SK-N-SH treated with all-trans-retinoic acid at 6 μM for 48 hours (cell line): Measurements from ENCODE around the gene QPRT.
"Not testable (repeated sequence)": the region's sequence is repeated elsewhere in the genome, so short reads cannot be mapped to it uniquely, and the experiment has no call there.

Experiments used
- ATAC-seq: fragments of 200-7000 bp; cut with Tn5 transposase; 3 replicates; pipeline ENCODE4 v1.9.1; 2020; ENCODE audit warnings: mild to moderate bottlenecking, moderate library complexity
- ARNTL ChIP-seq: fragments of 450-650 bp; formaldehyde crosslinking; IDR thresholded peaks from 2 replicates; pipeline ENCODE4 v1.5.0; 2020; ENCODE audit warnings: low read depth, mild to moderate bottlenecking, moderate library complexity, borderline replicate concordance
- BACH2 ChIP-seq: fragments of 250-450 bp; sonication (Bioruptor Pico); IDR thresholded peaks from 2 replicates; pipeline ENCODE4 v1.9.0; 2021; ENCODE audit warnings: mild to moderate bottlenecking, borderline replicate concordance
- CSDC2 ChIP-seq: fragments of 250-450 bp; sonication (Bioruptor Pico); IDR thresholded peaks from 2 replicates; pipeline ENCODE4 v1.5.0; 2020; ENCODE audit warnings: mild to moderate bottlenecking, moderate library complexity
- GLIS3 ChIP-seq: fragments of 250-450 bp; sonication (Bioruptor Pico); IDR thresholded peaks from 2 replicates; pipeline ENCODE4 v1.5.0; 2020; ENCODE audit warnings: mild to moderate bottlenecking, moderate library complexity
- ISL1 ChIP-seq: fragments of 250-450 bp; sonication (Bioruptor Pico); IDR thresholded peaks from 2 replicates; pipeline ENCODE4 v2.1.2; 2022; ENCODE audit warnings: mild to moderate bottlenecking, moderate library complexity
- OSR1 ChIP-seq: fragments of 250-450 bp; sonication (Bioruptor Pico); IDR thresholded peaks from 2 replicates; pipeline ENCODE4 v1.8.0; 2022; ENCODE audit warnings: moderate library complexity, mild to moderate bottlenecking, inconsistent platforms
- PATZ1 ChIP-seq: fragments of 250-450 bp; sonication (Bioruptor Pico); IDR thresholded peaks from 2 replicates; pipeline ENCODE4 v1.8.0; 2020; ENCODE audit warnings: mild to moderate bottlenecking, moderate library complexity, borderline replicate concordance
- POU6F1 ChIP-seq: fragments of 250-450 bp; sonication (Bioruptor Pico); IDR thresholded peaks from 2 replicates; pipeline ENCODE4 v1.8.0; 2021; ENCODE audit warnings: low read depth, mild to moderate bottlenecking, moderate library complexity, borderline replicate concordance
- RARB ChIP-seq: fragments of 250-450 bp; sonication (Bioruptor Pico); IDR thresholded peaks from 2 replicates; pipeline ENCODE4 v1.8.0; 2021; ENCODE audit warnings: mild to moderate bottlenecking, moderate library complexity
- SNAI2 ChIP-seq: fragments of 250-450 bp; sonication (Bioruptor Pico); IDR thresholded peaks from 2 replicates; pipeline ENCODE4 v1.5.0; 2020; ENCODE audit warnings: mild to moderate bottlenecking, moderate library complexity
- TCF4 ChIP-seq: fragments of 250-450 bp; sonication (Bioruptor Pico); IDR thresholded peaks from 2 replicates; pipeline ENCODE4 v1.8.0; 2021; ENCODE audit warnings: mild to moderate bottlenecking, moderate library complexity, borderline replicate concordance
- TOX ChIP-seq: fragments of 250-450 bp; sonication (Bioruptor Pico); IDR thresholded peaks from 2 replicates; pipeline ENCODE4 v1.8.0; 2021; ENCODE audit warnings: mild to moderate bottlenecking, moderate library complexity, borderline replicate concordance
- ZC3H10 ChIP-seq: fragments of 250-450 bp; sonication (Bioruptor Pico); IDR thresholded peaks from 2 replicates; pipeline ENCODE4 v1.5.1; 2021; ENCODE audit warnings: mild to moderate bottlenecking, moderate library complexity
- ZFP3 ChIP-seq: fragments of 250-450 bp; sonication (Bioruptor Pico); IDR thresholded peaks from 2 replicates; pipeline ENCODE4 v1.5.0; 2020; ENCODE audit warnings: mild to moderate bottlenecking, moderate library complexity
- ZNF565 ChIP-seq: fragments of 450-650 bp; formaldehyde crosslinking; conservative IDR thresholded peaks from 2 replicates; pipeline ENCODE4 v1.5.0; 2020; ENCODE audit warnings: low read depth, mild to moderate bottlenecking, moderate library complexity
- ZNF8 ChIP-seq: fragments of 450-650 bp; formaldehyde crosslinking; IDR thresholded peaks from 2 replicates; pipeline ENCODE4 v1.5.0; 2020; ENCODE audit warnings: mild to moderate bottlenecking, moderate library complexity
- TF ChIP-seq, protein P1 (sequence below): fragments of 250-450 bp; sonication (Bioruptor Pico); IDR thresholded peaks from 2 replicates; pipeline ENCODE4 v1.5.1; 2020; ENCODE audit warnings: low read depth, mild to moderate bottlenecking, moderate library complexity
- TF ChIP-seq, protein P2 (sequence below): fragments of 250-450 bp; sonication (Bioruptor Pico); IDR thresholded peaks from 2 replicates; pipeline ENCODE4 v1.5.0; 2020; ENCODE audit warnings: mild to moderate bottlenecking, moderate library complexity
- TF ChIP-seq, protein P3 (sequence below): fragments of 250-450 bp; sonication (Bioruptor Pico); IDR thresholded peaks from 2 replicates; pipeline ENCODE4 v1.5.1; 2021; ENCODE audit warnings: mild to moderate bottlenecking, moderate library complexity

Gene QPRT

DNA sequence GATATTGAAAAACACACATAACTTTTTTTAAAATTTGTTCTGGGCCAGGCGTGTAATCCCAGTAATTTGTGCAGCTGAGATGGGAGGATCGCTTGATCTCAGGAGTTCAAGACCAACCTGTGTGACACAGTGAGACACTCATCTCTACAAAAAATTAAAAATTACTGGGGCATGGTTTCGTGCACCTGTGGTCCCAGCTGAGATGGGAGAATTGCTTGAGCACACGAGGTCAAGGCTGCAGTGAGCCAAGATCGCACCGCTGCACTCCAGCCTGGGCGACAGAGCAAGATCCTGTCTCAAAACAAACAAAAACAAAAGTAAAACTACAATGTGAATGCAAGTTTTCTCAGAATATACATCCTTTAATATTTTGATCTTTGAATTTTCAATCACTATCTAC lies 51.7 kb downstream of the QPRT start:
- no peak for ATAC-seq
- TF ChIP-seq ZNF8 (CRISPR knock-in tag), result no peak
- TF ChIP-seq, protein P1, sequence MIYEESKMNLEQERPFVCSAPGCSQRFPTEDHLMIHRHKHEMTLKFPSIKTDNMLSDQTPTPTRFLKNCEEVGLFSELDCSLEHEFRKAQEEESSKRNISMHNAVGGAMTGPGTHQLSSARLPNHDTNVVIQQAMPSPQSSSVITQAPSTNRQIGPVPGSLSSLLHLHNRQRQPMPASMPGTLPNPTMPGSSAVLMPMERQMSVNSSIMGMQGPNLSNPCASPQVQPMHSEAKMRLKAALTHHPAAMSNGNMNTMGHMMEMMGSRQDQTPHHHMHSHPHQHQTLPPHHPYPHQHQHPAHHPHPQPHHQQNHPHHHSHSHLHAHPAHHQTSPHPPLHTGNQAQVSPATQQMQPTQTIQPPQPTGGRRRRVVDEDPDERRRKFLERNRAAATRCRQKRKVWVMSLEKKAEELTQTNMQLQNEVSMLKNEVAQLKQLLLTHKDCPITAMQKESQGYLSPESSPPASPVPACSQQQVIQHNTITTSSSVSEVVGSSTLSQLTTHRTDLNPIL (CRISPR knock-in tag), result no peak
- no peak for TF ChIP-seq SNAI2
- TF ChIP-seq, protein P2, sequence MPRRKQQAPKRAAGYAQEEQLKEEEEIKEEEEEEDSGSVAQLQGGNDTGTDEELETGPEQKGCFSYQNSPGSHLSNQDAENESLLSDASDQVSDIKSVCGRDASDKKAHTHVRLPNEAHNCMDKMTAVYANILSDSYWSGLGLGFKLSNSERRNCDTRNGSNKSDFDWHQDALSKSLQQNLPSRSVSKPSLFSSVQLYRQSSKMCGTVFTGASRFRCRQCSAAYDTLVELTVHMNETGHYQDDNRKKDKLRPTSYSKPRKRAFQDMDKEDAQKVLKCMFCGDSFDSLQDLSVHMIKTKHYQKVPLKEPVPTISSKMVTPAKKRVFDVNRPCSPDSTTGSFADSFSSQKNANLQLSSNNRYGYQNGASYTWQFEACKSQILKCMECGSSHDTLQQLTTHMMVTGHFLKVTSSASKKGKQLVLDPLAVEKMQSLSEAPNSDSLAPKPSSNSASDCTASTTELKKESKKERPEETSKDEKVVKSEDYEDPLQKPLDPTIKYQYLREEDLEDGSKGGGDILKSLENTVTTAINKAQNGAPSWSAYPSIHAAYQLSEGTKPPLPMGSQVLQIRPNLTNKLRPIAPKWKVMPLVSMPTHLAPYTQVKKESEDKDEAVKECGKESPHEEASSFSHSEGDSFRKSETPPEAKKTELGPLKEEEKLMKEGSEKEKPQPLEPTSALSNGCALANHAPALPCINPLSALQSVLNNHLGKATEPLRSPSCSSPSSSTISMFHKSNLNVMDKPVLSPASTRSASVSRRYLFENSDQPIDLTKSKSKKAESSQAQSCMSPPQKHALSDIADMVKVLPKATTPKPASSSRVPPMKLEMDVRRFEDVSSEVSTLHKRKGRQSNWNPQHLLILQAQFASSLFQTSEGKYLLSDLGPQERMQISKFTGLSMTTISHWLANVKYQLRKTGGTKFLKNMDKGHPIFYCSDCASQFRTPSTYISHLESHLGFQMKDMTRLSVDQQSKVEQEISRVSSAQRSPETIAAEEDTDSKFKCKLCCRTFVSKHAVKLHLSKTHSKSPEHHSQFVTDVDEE (CRISPR knock-in tag), result no peak
- TF ChIP-seq ZC3H10 (CRISPR knock-in tag), result no peak
- TF ChIP-seq, all 23 proteins: peak for 0

DNA sequence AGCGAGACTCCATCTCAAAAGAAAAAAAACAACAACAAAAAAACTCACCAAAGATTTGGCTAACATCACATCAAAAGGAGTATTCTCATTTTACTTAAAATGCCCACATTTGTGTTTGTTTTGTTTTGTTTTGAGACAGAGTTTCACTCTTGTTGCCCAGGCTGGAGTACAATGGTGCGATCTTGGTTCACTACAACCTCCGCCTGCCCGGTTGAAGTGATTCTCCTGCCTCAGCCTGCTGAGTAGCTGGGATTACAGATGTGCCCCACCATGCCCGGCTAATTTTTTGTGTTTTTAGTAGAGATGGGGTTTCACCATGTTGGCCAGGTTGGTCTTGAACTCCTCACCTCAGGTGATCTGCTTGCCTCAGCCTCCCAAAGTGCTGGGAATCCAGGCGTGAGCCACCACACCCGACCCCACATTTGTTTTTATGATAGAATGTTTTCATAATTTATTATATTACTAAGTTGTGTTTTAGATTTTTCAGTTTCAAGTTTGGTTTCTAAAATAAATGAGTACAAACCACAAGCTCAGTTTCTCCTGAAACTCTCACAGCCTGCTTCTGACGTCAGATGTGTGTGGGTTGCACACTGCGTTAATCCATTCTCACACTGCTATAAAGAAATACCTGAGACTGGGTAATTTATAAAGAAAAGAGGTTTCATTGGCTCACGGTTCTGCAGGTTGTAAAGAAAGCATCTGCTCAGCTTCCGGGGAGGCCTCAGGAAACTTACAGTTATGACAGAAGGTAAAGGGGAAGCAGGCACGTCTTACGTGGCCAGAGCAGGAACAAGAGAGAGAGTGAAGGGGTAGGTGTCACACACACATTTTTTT lies 53.0 kb downstream of the QPRT start:
- ATAC-seq, result not testable (repeated sequence)

DNA sequence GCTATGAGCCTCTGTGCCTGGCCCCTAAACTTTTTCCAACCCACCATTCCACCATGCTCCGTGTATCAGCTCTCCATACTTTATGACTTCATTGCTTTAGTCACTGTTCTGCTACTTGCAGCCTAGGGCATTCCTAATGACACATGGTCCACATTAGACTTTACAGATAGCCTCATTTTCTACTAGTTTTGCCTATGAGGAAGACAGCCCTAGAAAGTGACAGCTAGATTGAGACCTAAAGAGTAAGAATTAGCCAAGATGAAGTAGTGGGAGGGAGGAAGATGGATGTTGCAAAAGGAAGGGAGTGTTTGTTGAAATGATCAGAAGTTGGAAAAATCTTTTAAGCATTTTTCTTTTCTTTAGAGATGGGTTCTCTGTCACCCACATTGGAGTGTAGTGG lies 55.8 kb downstream of the QPRT start:
- TF ChIP-seq ISL1 (CRISPR knock-in tag), result no peak
- no peak for TF ChIP-seq ARNTL (CRISPR knock-in tag)
- TF ChIP-seq BACH2 (CRISPR knock-in tag), result no peak
- no peak for TF ChIP-seq ZNF565 (CRISPR knock-in tag)
- TF ChIP-seq ZFP3 (CRISPR knock-in tag), result no peak
- TF ChIP-seq, protein P3, sequence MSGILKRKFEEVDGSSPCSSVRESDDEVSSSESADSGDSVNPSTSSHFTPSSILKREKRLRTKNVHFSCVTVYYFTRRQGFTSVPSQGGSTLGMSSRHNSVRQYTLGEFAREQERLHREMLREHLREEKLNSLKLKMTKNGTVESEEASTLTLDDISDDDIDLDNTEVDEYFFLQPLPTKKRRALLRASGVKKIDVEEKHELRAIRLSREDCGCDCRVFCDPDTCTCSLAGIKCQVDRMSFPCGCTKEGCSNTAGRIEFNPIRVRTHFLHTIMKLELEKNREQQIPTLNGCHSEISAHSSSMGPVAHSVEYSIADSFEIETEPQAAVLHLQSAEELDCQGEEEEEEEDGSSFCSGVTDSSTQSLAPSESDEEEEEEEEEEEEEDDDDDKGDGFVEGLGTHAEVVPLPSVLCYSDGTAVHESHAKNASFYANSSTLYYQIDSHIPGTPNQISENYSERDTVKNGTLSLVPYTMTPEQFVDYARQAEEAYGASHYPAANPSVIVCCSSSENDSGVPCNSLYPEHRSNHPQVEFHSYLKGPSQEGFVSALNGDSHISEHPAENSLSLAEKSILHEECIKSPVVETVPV, result no peak
- no peak for TF ChIP-seq ZNF8 (CRISPR knock-in tag)
- TF ChIP-seq OSR1 (CRISPR knock-in tag), result no peak
- TF ChIP-seq, protein P1 (CRISPR knock-in tag), result no peak
- no peak for TF ChIP-seq TOX (CRISPR knock-in tag)
- no peak for TF ChIP-seq TCF4
- no peak for TF ChIP-seq GLIS3 (CRISPR knock-in tag)
- no peak for TF ChIP-seq POU6F1
- TF ChIP-seq ZC3H10 (CRISPR knock-in tag), result no peak
- TF ChIP-seq CSDC2 (CRISPR knock-in tag), result no peak
- no peak for TF ChIP-seq RARB
- no peak for ATAC-seq

GRCh38 chr16:29736112-29736511 lies 57.1 kb downstream of the QPRT start:
- ATAC-seq, result no peak
- TF ChIP-seq TOX (CRISPR knock-in tag) (no peak), ARNTL (CRISPR knock-in tag) (no peak), PATZ1 (CRISPR knock-in tag) (no peak), POU6F1 (no peak)
- TF ChIP-seq, protein P2 (CRISPR knock-in tag), result no peak
